OCI-LY7 (cell line): ENCODE results near the gene TRPM8.

ENCODE experiments used
- EZH2phosphoT487 ChIP-seq: fragments of 200-600 bp; sonication (generic); IDR thresholded peaks from 2 replicates; pipeline ENCODE4 v1.6.1; 2018; ENCODE audit warnings: low read depth, borderline replicate concordance, mild to moderate bottlenecking, mixed run types, antibody characterized with exemption, low read length, moderate library complexity, mixed read lengths
- TF ChIP-seq, protein P1 (sequence below): fragments of 200-600 bp; sonication (generic); conservative IDR thresholded peaks from 2 replicates; pipeline ENCODE4 v1.5.1; 2014; ENCODE audit warnings: mild to moderate bottlenecking, antibody characterized with exemption, low read length, moderate library complexity, mixed read lengths

- TF ChIP-seq, protein P1, sequence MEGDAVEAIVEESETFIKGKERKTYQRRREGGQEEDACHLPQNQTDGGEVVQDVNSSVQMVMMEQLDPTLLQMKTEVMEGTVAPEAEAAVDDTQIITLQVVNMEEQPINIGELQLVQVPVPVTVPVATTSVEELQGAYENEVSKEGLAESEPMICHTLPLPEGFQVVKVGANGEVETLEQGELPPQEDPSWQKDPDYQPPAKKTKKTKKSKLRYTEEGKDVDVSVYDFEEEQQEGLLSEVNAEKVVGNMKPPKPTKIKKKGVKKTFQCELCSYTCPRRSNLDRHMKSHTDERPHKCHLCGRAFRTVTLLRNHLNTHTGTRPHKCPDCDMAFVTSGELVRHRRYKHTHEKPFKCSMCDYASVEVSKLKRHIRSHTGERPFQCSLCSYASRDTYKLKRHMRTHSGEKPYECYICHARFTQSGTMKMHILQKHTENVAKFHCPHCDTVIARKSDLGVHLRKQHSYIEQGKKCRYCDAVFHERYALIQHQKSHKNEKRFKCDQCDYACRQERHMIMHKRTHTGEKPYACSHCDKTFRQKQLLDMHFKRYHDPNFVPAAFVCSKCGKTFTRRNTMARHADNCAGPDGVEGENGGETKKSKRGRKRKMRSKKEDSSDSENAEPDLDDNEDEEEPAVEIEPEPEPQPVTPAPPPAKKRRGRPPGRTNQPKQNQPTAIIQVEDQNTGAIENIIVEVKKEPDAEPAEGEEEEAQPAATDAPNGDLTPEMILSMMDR, result no peak
- TF ChIP-seq EZH2phosphoT487, result no peak
These were observed 8.2 kb downstream of the TRPM8 start for GRCh38 chr2:233925402-233925801.
